ENCODE data around the gene HIP1R. TPM values are rescaled to one million over a fixed set of nuclear protein-coding genes. Genes with fewer than 3 reads are reported as not detected.
"Not testable (repeated sequence)": the region's sequence is repeated elsewhere in the genome, so short reads cannot be mapped to it uniquely, and the experiment has no call there.

Gene HIP1R
- total RNA-seq, 1 donor from 2014 or later = 36.1 TPM

DNA sequence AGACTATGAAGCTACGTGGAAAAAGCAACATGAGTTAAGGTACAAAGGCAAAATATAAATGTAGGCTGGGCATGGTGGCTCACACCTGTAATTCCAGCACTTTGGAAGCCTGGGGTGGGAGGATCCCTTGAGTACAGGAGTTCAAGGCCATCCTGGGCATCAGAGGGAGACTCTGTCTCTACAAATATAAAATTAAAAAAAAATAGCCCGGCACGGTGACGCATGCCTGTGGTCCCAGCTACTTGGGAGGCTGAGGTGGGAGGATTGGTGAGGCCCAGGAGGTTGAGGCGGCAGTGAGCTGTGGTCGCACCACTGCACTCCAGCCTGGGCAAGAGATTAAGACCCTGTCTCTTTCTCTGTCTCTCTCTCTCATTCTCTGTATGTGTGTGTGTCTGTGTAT lies 64.6 kb downstream of the HIP1R start:
- H3K36me3 ChIP-seq (ENCODE audit: control insufficient read depth, insufficient read depth, low read length) = no peaks in the 10 kb centered on the region
- FAIRE-seq = no peak
- TF ChIP-seq CTCF (IDR thresholded peaks at IDR 0.05; ENCODE audit: insufficient read depth, low read length, severe bottlenecking) = no peak
- H3K4me3 ChIP-seq (ENCODE audit: low read depth, low read length) = no peak overlapping the region
- DNase-seq (ENCODE audit: low read depth) = no peak
- no peaks in the 10 kb centered on the region for H3K27me3 ChIP-seq (ENCODE audit: control insufficient read depth, insufficient read depth, low read length)

DNA sequence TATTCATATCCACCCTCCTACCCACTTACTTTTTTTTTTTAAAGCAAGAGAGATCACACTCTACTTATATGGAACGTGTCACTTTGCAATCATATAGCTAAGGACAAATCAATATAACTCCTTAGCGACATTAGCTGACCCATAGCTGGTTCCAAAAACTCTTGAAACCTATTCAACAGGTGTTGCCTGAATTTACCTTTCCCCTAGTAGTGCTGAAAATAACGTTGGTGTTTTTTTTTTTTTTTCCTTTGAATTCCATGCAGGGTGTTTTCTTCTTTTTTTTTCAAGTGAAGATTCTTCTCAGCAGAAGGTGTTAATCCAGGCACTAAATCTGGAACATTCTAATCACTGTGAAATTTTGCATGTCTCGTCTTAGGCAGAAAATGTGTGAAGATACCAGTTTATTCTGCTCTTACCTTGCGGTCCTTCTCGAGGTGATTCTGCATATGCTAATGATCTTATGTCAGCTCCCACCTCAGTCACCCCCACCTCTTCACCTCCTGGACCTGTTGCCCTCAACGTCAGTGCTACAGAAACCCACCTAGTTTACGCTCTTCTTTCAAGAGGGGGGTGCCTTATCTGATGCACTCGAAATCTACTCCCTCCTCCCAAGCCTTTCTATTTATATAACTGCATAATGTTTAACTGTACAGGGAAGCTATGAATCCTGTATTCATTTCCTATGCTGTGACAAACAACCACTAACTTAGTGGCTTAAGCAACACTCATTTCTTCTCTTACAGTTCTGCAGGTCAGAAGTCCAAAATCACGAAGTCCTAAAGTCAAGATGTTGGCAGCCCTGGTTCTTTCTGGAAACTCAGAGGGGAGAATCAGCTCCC lies 67.8 kb downstream of the HIP1R start:
- TF ChIP-seq CTCF (IDR thresholded peaks at IDR 0.05; ENCODE audit: insufficient read depth, low read length, severe bottlenecking) = no peak
- H3K27me3 ChIP-seq (ENCODE audit: control insufficient read depth, insufficient read depth, low read length) = no peaks in the 10 kb centered on the region
- FAIRE-seq (no peak), DNase-seq (ENCODE audit: low read depth) (no peak)
- no peaks in the 10 kb centered on the region for H3K36me3 ChIP-seq (ENCODE audit: control insufficient read depth, insufficient read depth, low read length)
- no peak overlapping the region for H3K4me3 ChIP-seq (ENCODE audit: low read depth, low read length)

DNA sequence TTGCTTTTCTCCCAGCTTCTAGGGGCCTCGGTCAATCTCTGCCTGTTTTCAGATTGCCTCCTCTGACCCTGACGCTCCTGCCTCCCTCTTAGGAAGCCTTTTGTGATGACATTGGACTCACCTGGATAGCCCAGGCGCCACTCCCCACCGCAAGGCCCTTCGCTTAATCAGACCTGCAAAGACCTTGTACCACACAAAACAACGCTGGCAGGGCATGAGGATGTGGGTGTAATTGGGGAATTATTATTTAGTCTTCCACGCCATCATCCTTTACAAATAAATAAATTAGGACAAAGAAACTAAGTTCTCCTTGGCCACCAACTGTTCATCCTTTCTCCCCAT lies 68.4 kb downstream of the HIP1R start:
- no peak overlapping the region for H3K4me3 ChIP-seq (ENCODE audit: low read depth, low read length)
- no peaks in the 10 kb centered on the region for H3K27me3 ChIP-seq (ENCODE audit: control insufficient read depth, insufficient read depth, low read length)
- no peaks in the 10 kb centered on the region for H3K36me3 ChIP-seq (ENCODE audit: control insufficient read depth, insufficient read depth, low read length)
- no peak for TF ChIP-seq CTCF (IDR thresholded peaks at IDR 0.05; ENCODE audit: insufficient read depth, low read length, severe bottlenecking)
- DNase-seq (ENCODE audit: low read depth) (no peak), FAIRE-seq (no peak)

- FAIRE-seq; H3K4me3 ChIP-seq (ENCODE audit: low read depth, low read length); DNase-seq (ENCODE audit: low read depth); H3K36me3 ChIP-seq (ENCODE audit: control insufficient read depth, insufficient read depth, low read length); H3K27me3 ChIP-seq (ENCODE audit: control insufficient read depth, insufficient read depth, low read length): not testable (repeated sequence)
Measured at GRCh38 chr12:122905258-122905657, 70.0 kb downstream of the HIP1R start.

DNA sequence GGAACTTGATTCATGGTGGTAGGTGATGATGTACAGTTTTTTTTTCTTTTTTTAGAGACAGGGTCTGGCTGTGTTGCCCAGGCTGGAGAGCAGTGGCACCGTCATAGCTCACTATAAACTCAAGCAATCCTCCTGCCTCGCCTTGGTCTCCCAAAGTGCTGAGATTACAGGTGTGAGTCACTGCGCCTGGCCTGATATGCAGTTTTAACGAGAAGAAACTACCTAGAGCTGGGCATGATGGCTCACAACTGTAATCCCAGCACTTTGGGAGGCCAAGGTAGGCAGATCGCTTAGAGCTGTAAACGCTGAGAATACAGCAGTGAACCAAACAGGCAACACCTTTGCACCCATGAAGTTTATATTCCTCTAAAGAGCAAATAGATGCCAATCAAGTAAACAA lies 73.7 kb downstream of the HIP1R start:
- DNase-seq (ENCODE audit: low read depth) = no peak
- H3K4me3 ChIP-seq (ENCODE audit: low read depth, low read length) = no peak overlapping the region
- TF ChIP-seq CTCF (IDR thresholded peaks at IDR 0.05; ENCODE audit: insufficient read depth, low read length, severe bottlenecking) = no peak
- no peaks in the 10 kb centered on the region for H3K27me3 ChIP-seq (ENCODE audit: control insufficient read depth, insufficient read depth, low read length)
- no peaks in the 10 kb centered on the region for H3K36me3 ChIP-seq (ENCODE audit: control insufficient read depth, insufficient read depth, low read length)
- no peak for FAIRE-seq

GRCh38 chr12:122909442-122910288 lies 74.4 kb downstream of the HIP1R start:
- Histone ChIP-seq H3K27me3 (ENCODE audit: control insufficient read depth, insufficient read depth, low read length) (no peaks in the 10 kb centered on the region), H3K4me3 (ENCODE audit: low read depth, low read length) (no peak overlapping the region), H3K36me3 (ENCODE audit: control insufficient read depth, insufficient read depth, low read length) (no peaks in the 10 kb centered on the region)
- FAIRE-seq = no peak
- DNase-seq (ENCODE audit: low read depth) = no peak
- TF ChIP-seq CTCF (IDR thresholded peaks at IDR 0.05; ENCODE audit: insufficient read depth, low read length, severe bottlenecking) = no peak

Data from bronchial epithelial cell (primary cell).